Spinal cord (tissue), 10 donors: ENCODE measurements around the gene GRID1. TPM values are rescaled to one million over a fixed set of nuclear protein-coding genes. Genes with fewer than 3 reads are reported as not detected.
"Not testable (repeated sequence)": the region's sequence is repeated elsewhere in the genome, so short reads cannot be mapped to it uniquely, and the experiment has no call there.

Experiments
- DNase-seq, 6 donors: peaks; one replicate each; pipeline versions ENCODE4 v3.0.0 to v3.0.0-alpha.2; 2013 to 2015; ENCODE audit warnings: low spot score in 6 of 6, low read depth in 4 of 6
- H3K27ac ChIP-seq: one replicate; pipeline ENCODE4 v1.5.1; 2013; ENCODE audit warnings: low read depth, low read length, control low read depth
- H3K27me3 ChIP-seq: one replicate; pipeline ENCODE4 v1.6.1; 2013; ENCODE audit warnings: low read length; ENCODE audit not compliant: control insufficient read depth, insufficient read depth
- H3K36me3 ChIP-seq: one replicate; pipeline ENCODE4 v1.6.1; 2013; ENCODE audit warnings: low read length; ENCODE audit not compliant: control insufficient read depth, insufficient read depth
- H3K4me1 ChIP-seq: one replicate; pipeline ENCODE4 v1.6.1; 2013; ENCODE audit warnings: low read length; ENCODE audit not compliant: control insufficient read depth, insufficient read depth
- H3K4me3 ChIP-seq: one replicate; pipeline ENCODE4 v1.5.1; 2013; ENCODE audit warnings: low read depth, low read length, control low read depth
- H3K9me3 ChIP-seq: one replicate; pipeline ENCODE4 v1.6.1; 2013; ENCODE audit warnings: low read length; ENCODE audit not compliant: control insufficient read depth, insufficient read depth
- WGBS: methylation state at CpG from one replicate; pipeline ENCODE4 v1.1.5; 2013; ENCODE audit warnings: missing lambda C conversion rate; ENCODE audit not compliant: insufficient coverage; 5-methylcytosine and 5-hydroxymethylcytosine counted together
- polyA plus RNA-seq, 2 donors: library from polyadenylated mRNA; unstranded; fragments of 120-200 nt; gene quantifications; one replicate each; pipeline ENCODE4 v1.2.1, GENCODE V29; 2013; ENCODE audit not compliant: insufficient read length in 2 of 2
- total RNA-seq, 2 donors: library from RNA; depleted of rRNA in 1 of 2; stranded (reverse); fragments of 120-200 nt in 1 of 2; fragments of >200 nt in 1 of 2; gene quantifications; one replicate each; pipeline versions ENCODE4 v1.2.3 to v1.2.4, GENCODE V29; 2013 to 2014
- donor health status: healthy.

The GRID1 gene
- total and polyA plus RNA-seq, 4 donors, result 7.6 to 30.1 (median 22.2) TPM

- DNase-seq, result no peak
- peaks cover 2% of the 10 kb centered on the region for H3K4me1 ChIP-seq
- no peak overlapping the region for H3K4me3 ChIP-seq
- H3K27me3 ChIP-seq, result no peaks in the 10 kb centered on the region
- H3K36me3 ChIP-seq, result peaks cover 2% of the 10 kb centered on the region
- no peak overlapping the region for H3K27ac ChIP-seq
- no peaks in the 10 kb centered on the region for H3K9me3 ChIP-seq
- WGBS, result no CpG with 5 or more reads among the region's 1 CpG
These were observed 328.2 kb downstream of the GRID1 start for GRCh38 chr10:86038371-86038770.

- H3K9me3 ChIP-seq, result no peaks in the 10 kb centered on the region
- H3K4me3 ChIP-seq, result no peak overlapping the region
- no peak for DNase-seq
- peaks cover under 1% of the 10 kb centered on the region for H3K36me3 ChIP-seq
- no peaks in the 10 kb centered on the region for H3K27me3 ChIP-seq
- H3K27ac ChIP-seq, result no peak overlapping the region
- WGBS, result 80% methylated on average over 5 of the region's 5 CpGs
- H3K4me1 ChIP-seq, result no peaks in the 10 kb centered on the region
These were observed 329.5 kb downstream of the GRID1 start for GRCh38 chr10:86037096-86037495.

GRCh38 chr10:86036544-86036831 lies 330.1 kb downstream of the GRID1 start:
- no peak for DNase-seq
- H3K4me3 ChIP-seq, result no peak overlapping the region
- 93% methylated on average over 3 of the region's 5 CpGs for WGBS
- H3K9me3 ChIP-seq, result no peaks in the 10 kb centered on the region
- no peaks in the 10 kb centered on the region for H3K27me3 ChIP-seq
- no peaks in the 10 kb centered on the region for H3K4me1 ChIP-seq
- H3K36me3 ChIP-seq, result peaks cover 3% of the 10 kb centered on the region
- H3K27ac ChIP-seq, result no peak overlapping the region

GRCh38 chr10:86035791-86036543 lies 330.6 kb downstream of the GRID1 start:
- 89% methylated on average over 10 of the region's 11 CpGs for WGBS
- no peak overlapping the region for H3K27ac ChIP-seq
- H3K4me3 ChIP-seq, result no peak overlapping the region
- H3K27me3 ChIP-seq, result no peaks in the 10 kb centered on the region
- no peak for DNase-seq
- no peaks in the 10 kb centered on the region for H3K9me3 ChIP-seq
- no peaks in the 10 kb centered on the region for H3K4me1 ChIP-seq
- peaks cover 3% of the 10 kb centered on the region for H3K36me3 ChIP-seq

- Histone ChIP-seq H3K4me3 (no peak overlapping the region), H3K27me3 (no peaks in the 10 kb centered on the region), H3K36me3 (peaks cover 3% of the 10 kb centered on the region), H3K27ac (no peak overlapping the region), H3K4me1 (no peaks in the 10 kb centered on the region), H3K9me3 (peaks cover 3% of the 10 kb centered on the region)
- WGBS, result 100% methylated on average over 1 of the region's 1 CpG
- no peak for DNase-seq
These were observed 331.9 kb downstream of the GRID1 start for GRCh38 chr10:86034710-86035109.

GRCh38 chr10:86033581-86033980 lies 333.0 kb downstream of the GRID1 start:
- no peak for DNase-seq
- 92% methylated on average over 1 of the region's 1 CpG for WGBS
- Histone ChIP-seq H3K9me3 (peaks cover 3% of the 10 kb centered on the region), H3K4me3 (no peak overlapping the region), H3K27ac (no peak overlapping the region), H3K27me3 (no peaks in the 10 kb centered on the region), H3K4me1 (no peaks in the 10 kb centered on the region), H3K36me3 (peaks cover 3% of the 10 kb centered on the region)

GRCh38 chr10:86032087-86032486 lies 334.5 kb downstream of the GRID1 start:
- not testable (repeated sequence) for H3K27ac ChIP-seq, H3K4me1 ChIP-seq, H3K4me3 ChIP-seq, H3K36me3 ChIP-seq, H3K27me3 ChIP-seq, DNase-seq, H3K9me3 ChIP-seq
- WGBS, result 95% methylated on average over 8 of the region's 8 CpGs

- no CpG with 5 or more reads among the region's 2 CpGs for WGBS
- DNase-seq, result no peak
- no peak overlapping the region for H3K27ac ChIP-seq
- H3K4me3 ChIP-seq, result no peak overlapping the region
- no peaks in the 10 kb centered on the region for H3K4me1 ChIP-seq
- H3K9me3 ChIP-seq, result peaks cover 3% of the 10 kb centered on the region
- peaks cover 3% of the 10 kb centered on the region for H3K36me3 ChIP-seq
- H3K27me3 ChIP-seq, result no peaks in the 10 kb centered on the region
These were observed 336.3 kb downstream of the GRID1 start for GRCh38 chr10:86030312-86030711.

- Histone ChIP-seq H3K4me1 (peaks cover 4% of the 10 kb centered on the region), H3K27ac (no peak overlapping the region), H3K4me3 (no peak overlapping the region), H3K27me3 (no peaks in the 10 kb centered on the region), H3K36me3 (peaks cover 3% of the 10 kb centered on the region), H3K9me3 (peaks cover 3% of the 10 kb centered on the region)
- DNase-seq, result no peak
- WGBS, result no CpG with 5 or more reads among the region's 2 CpGs
These were observed 339.2 kb downstream of the GRID1 start for GRCh38 chr10:86027346-86027745.

GRCh38 chr10:86025509-86025908 lies 341.1 kb downstream of the GRID1 start:
- no peak overlapping the region for H3K4me3 ChIP-seq
- peaks cover 4% of the 10 kb centered on the region for H3K4me1 ChIP-seq
- 100% methylated on average over 1 of the region's 3 CpGs for WGBS
- no peak for DNase-seq
- H3K27ac ChIP-seq, result no peak overlapping the region
- H3K9me3 ChIP-seq, result peaks cover 3% of the 10 kb centered on the region
- no peaks in the 10 kb centered on the region for H3K36me3 ChIP-seq
- no peaks in the 10 kb centered on the region for H3K27me3 ChIP-seq
